Panc1 (cell line): ENCODE data around the gene MTHFS. TPM values are rescaled to one million over a fixed set of nuclear protein-coding genes. Genes with fewer than 3 reads are reported as not detected.

ENCODE experiments used
- ATAC-seq: fragments of 200-7000 bp; cut with Tn5 transposase; 2 replicates; pipeline ENCODE4 v1.9.1; 2020; ENCODE audit warnings: mild to moderate bottlenecking, moderate library complexity
- BruUV-seq: library from RNA; stranded (reverse); fragments of 400-500 nt; replicated peaks from 2 replicates; lab custom pipeline; 2021; lab: Mats Ljungman, UMichigan
- CTCF ChIA-PET: fragments of 300-600 bp; sonication (Branson Sonifier 250); formaldehyde crosslinking; loops from one replicate; lab custom pipeline; 2022; ENCODE audit warnings: antibody characterized with exemption; lab: Charles Lee
- POLR2A ChIA-PET: fragments of 300-600 bp; sonication (Branson Sonifier 250); formaldehyde crosslinking; loops from one replicate; lab custom pipeline; 2022; ENCODE audit warnings: antibody characterized with exemption; lab: Charles Lee
- DNase-seq: peaks from one replicate; pipeline ENCODE4 v3.0.0-alpha.2; 2010; ENCODE audit warnings: low read depth, low spot score
- H3K27ac ChIP-seq: 2 replicates; pipeline ENCODE4 v1.5.1; 2011; ENCODE audit warnings: mild to moderate bottlenecking, low read length, inconsistent platforms
- H3K27me3 ChIP-seq: fragments of 200-500 bp; sonication (Bioruptor generic); 2 replicates; pipeline ENCODE4 v1.6.0; 2014; ENCODE audit warnings: low read length, inconsistent platforms; ENCODE audit not compliant: control insufficient read depth, insufficient read depth
- H3K36me3 ChIP-seq: fragments of 200-500 bp; sonication (Bioruptor generic); 2 replicates; pipeline ENCODE4 v1.5.1; 2014; ENCODE audit warnings: inconsistent platforms, mild to moderate bottlenecking, low read length, moderate library complexity; ENCODE audit not compliant: control insufficient read depth, insufficient read depth
- H3K4me1 ChIP-seq: 2 replicates; pipeline ENCODE4 v1.5.1; 2011; ENCODE audit warnings: inconsistent platforms, mild to moderate bottlenecking, low read length, moderate library complexity; ENCODE audit not compliant: control insufficient read depth, insufficient read depth
- H3K4me3 ChIP-seq, 2 experiments: 2 replicates each; pipeline ENCODE4 v1.5.1; 2011 to 2012; ENCODE audit warnings: low read depth in 2 of 2, low read length in 2 of 2, mild to moderate bottlenecking in 2 of 2, inconsistent platforms in 1 of 2, moderate library complexity in 1 of 2
- H3K9me3 ChIP-seq: fragments of 200-500 bp; sonication (Bioruptor generic); 2 replicates; pipeline ENCODE4 v1.5.1; 2014; ENCODE audit warnings: low read depth, mild to moderate bottlenecking, inconsistent platforms, low read length, moderate library complexity; ENCODE audit not compliant: control insufficient read depth, insufficient read depth
- CTCF ChIP-seq: fragments of 450-650 bp; IDR thresholded peaks from 2 replicates; pipeline ENCODE4 v1.5.1; 2017; ENCODE audit warnings: mild to moderate bottlenecking
- POLR2AphosphoS5 ChIP-seq: IDR thresholded peaks from 2 replicates; pipeline ENCODE4 v1.6.1; 2012; ENCODE audit warnings: mild to moderate bottlenecking, low read depth, low read length, moderate library complexity
- REST ChIP-seq, 2 experiments: IDR thresholded peaks; 2 replicates each; pipeline ENCODE4 v1.6.1; 2011 to 2012; ENCODE audit warnings: low read depth in 2 of 2, control low read depth in 1 of 2, low read length in 1 of 2, mild to moderate bottlenecking in 1 of 2, moderate library complexity in 1 of 2; ENCODE audit not compliant: insufficient read depth in 1 of 2
- SIN3A ChIP-seq: IDR thresholded peaks from 2 replicates; pipeline ENCODE4 v1.6.1; 2012; ENCODE audit warnings: low read depth, mild to moderate bottlenecking, low read length, moderate library complexity, borderline replicate concordance; ENCODE audit not compliant: insufficient read depth
- TCF7L2 ChIP-seq: IDR thresholded peaks from 2 replicates; pipeline ENCODE4 v1.6.1; 2011; ENCODE audit warnings: mild to moderate bottlenecking, low read depth, low read length, inconsistent platforms
- in situ Hi-C: cut with HindIII; loops from 2 replicates; pipeline ENCODE4 v1.10.0; 2016; ENCODE audit warnings: low sequenced_read_pairs, low pct_unique_long_range_greater_than_20kb
- intact Hi-C: fragments of 100-400 bp; cut with micrococcal nuclease; formaldehyde crosslinking; loops from one replicate; pipeline ENCODE4 v1.10.0; 2022; ENCODE audit not compliant: unreplicated experiment
- total RNA-seq: library from RNA; stranded (reverse); gene quantifications from one replicate; pipeline ENCODE4 v1.2.1, GENCODE V29; 2021; ENCODE audit not compliant: unreplicated experiment

MTHFS gene
- total RNA-seq, 1 experiment from 2014 or later, result 50.0 TPM

GRCh38 chr15:79897380-79897678 is 515 bp upstream of the MTHFS start:
- ATAC-seq (peak; percentile 26), DNase-seq (no peak)
- Histone ChIP-seq H3K4me3 (peak overlapping the region; percentile 70 to 82), H3K27ac (peak overlapping the region; percentile 89), H3K36me3 (no peaks in the 10 kb centered on the region; the same call in 1 of the 2 replicates), H3K4me1 (peaks cover 31% of the 10 kb centered on the region), H3K9me3 (no peaks in the 10 kb centered on the region), H3K27me3 (no peaks in the 10 kb centered on the region)
- no TSS peak for BruUV-seq
- intact Hi-C loops (loop anchor here (5.0 kb wide), 1 partner anchor 275 kb away; no protein-coding TSS in a partner anchor), in situ Hi-C loops (no loop called here)
- ChIA-PET POLR2A (no interaction called here), CTCF (no interaction called here)
- TF ChIP-seq TCF7L2 (no peak), REST (IDR thresholded peaks at IDR 0.05; ENCODE audit: insufficient read depth in 1 of 2, low read depth in 2 of 2, low read length in 1 of 2) (no peak), POLR2AphosphoS5 (no peak), SIN3A (no peak), CTCF (no peak)

- BruUV-seq, result TSS peak; percentile 78
- in situ Hi-C loops, result no loop called here
- POLR2A ChIA-PET, result no interaction called here
Measured at GRCh38 chr15:79896131-79896633, 632 bp downstream of the MTHFS start.

More at GRCh38 chr15:79896131-79896633, 632 bp downstream of the MTHFS start:
- DNase-seq (no peak), ATAC-seq (peak; percentile 31)
- CTCF ChIA-PET, result interaction anchor here (0.7 kb wide), 1 partner anchor 50 kb away, joined by 4 read pairs; no protein-coding TSS in a partner anchor
- TF ChIP-seq REST (IDR thresholded peaks at IDR 0.05; ENCODE audit: insufficient read depth in 1 of 2, low read depth in 2 of 2, low read length in 1 of 2), result no peak
- TF ChIP-seq CTCF, result no peak
- no peak for TF ChIP-seq TCF7L2
- no peak for TF ChIP-seq POLR2AphosphoS5
- no peak for TF ChIP-seq SIN3A
- intact Hi-C loops, result loop anchor here (5.0 kb wide), 1 partner anchor 276 kb away; no protein-coding TSS in a partner anchor
- no peaks in the 10 kb centered on the region for H3K9me3 ChIP-seq
- no peaks in the 10 kb centered on the region for H3K27me3 ChIP-seq
- no peaks in the 10 kb centered on the region; the same call in 1 of the 2 replicates for H3K36me3 ChIP-seq
- peak overlapping the region; percentile 70 to 82 for H3K4me3 ChIP-seq
- H3K27ac ChIP-seq, result peak overlapping the region; percentile 89
- H3K4me1 ChIP-seq, result peaks cover 31% of the 10 kb centered on the region
